Smooth muscle cell (in vitro differentiated cells): ENCODE measurements around the gene TNC. TPM values are rescaled to one million over a fixed set of nuclear protein-coding genes. Genes with fewer than 3 reads are reported as not detected.

ENCODE experiments used
- DNase-seq: peaks from one replicate; lab custom pipeline; 2025; ENCODE audit not compliant: unreplicated experiment; lab: John Stamatoyannopoulos, UW
- H2AFZ ChIP-seq: fragments of 200-600 bp; sonication (generic); 2 replicates; pipeline ENCODE4 v1.6.0; 2016; ENCODE audit warnings: antibody characterized with exemption, low read depth, mild to moderate bottlenecking
- H3F3A ChIP-seq: fragments of 200-600 bp; sonication (generic); 2 replicates; pipeline ENCODE4 v1.6.0; 2017; ENCODE audit warnings: antibody characterized with exemption, low read depth
- H3K27ac ChIP-seq: fragments of 200-600 bp; sonication (generic); 2 replicates; pipeline ENCODE4 v1.5.1; 2016; ENCODE audit warnings: low read depth, mild to moderate bottlenecking
- H3K27me3 ChIP-seq: fragments of 200-600 bp; sonication (generic); 2 replicates; pipeline ENCODE4 v1.6.1; 2016; ENCODE audit warnings: low read depth, mild to moderate bottlenecking
- H3K36me3 ChIP-seq: fragments of 200-600 bp; sonication (generic); 2 replicates; pipeline ENCODE4 v1.5.1; 2016; ENCODE audit warnings: low read depth
- H3K4me1 ChIP-seq: fragments of 200-600 bp; sonication (generic); 2 replicates; pipeline ENCODE4 v1.5.1; 2016; ENCODE audit warnings: low read depth
- H3K4me2 ChIP-seq: fragments of 200-600 bp; sonication (generic); 2 replicates; pipeline ENCODE4 v1.6.0; 2016; ENCODE audit warnings: mild to moderate bottlenecking
- H3K4me3 ChIP-seq: fragments of 200-600 bp; sonication (generic); 2 replicates; pipeline ENCODE4 v1.5.1; 2016; ENCODE audit warnings: mild to moderate bottlenecking
- H3K79me2 ChIP-seq: fragments of 200-600 bp; sonication (generic); 2 replicates; pipeline ENCODE4 v1.6.0; 2016; ENCODE audit warnings: low read depth, mild to moderate bottlenecking
- H3K9ac ChIP-seq: fragments of 200-600 bp; sonication (generic); 2 replicates; pipeline ENCODE4 v1.6.0; 2016; ENCODE audit warnings: low read depth
- H3K9me3 ChIP-seq: fragments of 200-600 bp; sonication (generic); replicated peaks from 2 replicates; pipeline ENCODE4 v1.5.1; 2016; ENCODE audit warnings: low read depth
- H4K20me1 ChIP-seq: fragments of 200-600 bp; sonication (generic); 2 replicates; pipeline ENCODE4 v1.6.0; 2016; ENCODE audit warnings: low read depth
- WGBS: methylation state at CpG from one replicate; pipeline ENCODE4 v1.1.7; 2016; ENCODE audit warnings: low lambda C conversion rate; 5-methylcytosine and 5-hydroxymethylcytosine counted together
- polyA plus RNA-seq: library from polyadenylated mRNA; unstranded; fragments of >200 nt; fragmentation: Nextera tagmentation; extraction: Ambion mirVana; gene quantifications from 2 replicates; pipeline ENCODE4 v1.2.1, GENCODE V29; 2016
- total RNA-seq: library from RNA; depleted of rRNA; stranded (reverse); fragments of >200 nt; gene quantifications from 2 replicates; pipeline ENCODE4 v1.2.3, GENCODE V29; 2014
- TF ChIP-seq, protein P1 (sequence below): fragments of 200-600 bp; sonication (generic); IDR thresholded peaks from 2 replicates; pipeline ENCODE4 v1.5.1; 2017; ENCODE audit warnings: borderline replicate concordance, mild to moderate bottlenecking, antibody characterized with exemption; ENCODE audit not compliant: insufficient read depth, poor library complexity, severe bottlenecking

Gene TNC
- total and polyA plus RNA-seq, 2 experiments from 2014 or later = 567 to 581 TPM

DNA sequence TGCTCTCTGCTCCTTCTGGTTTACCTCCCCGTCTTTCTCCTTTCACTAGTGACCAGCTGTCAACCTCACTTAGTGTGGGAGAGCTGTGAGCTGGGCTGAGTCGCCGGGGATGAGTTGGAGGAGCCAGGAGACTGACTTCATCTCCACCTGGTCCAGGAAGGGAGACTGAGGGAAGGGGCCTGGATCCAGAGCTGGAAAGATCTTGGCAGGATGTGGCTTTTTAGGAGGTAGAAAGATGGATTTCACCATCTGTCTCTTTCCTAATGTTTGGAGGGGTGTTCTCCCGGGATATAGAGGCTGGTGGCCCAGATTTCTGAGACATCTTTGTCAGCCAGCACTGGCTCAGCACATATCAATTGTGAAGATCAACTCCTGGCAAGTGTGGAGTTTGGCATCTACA is 37.1 kb upstream of the TNC start:
- DNase-seq = no peak
- TF ChIP-seq, protein P1, sequence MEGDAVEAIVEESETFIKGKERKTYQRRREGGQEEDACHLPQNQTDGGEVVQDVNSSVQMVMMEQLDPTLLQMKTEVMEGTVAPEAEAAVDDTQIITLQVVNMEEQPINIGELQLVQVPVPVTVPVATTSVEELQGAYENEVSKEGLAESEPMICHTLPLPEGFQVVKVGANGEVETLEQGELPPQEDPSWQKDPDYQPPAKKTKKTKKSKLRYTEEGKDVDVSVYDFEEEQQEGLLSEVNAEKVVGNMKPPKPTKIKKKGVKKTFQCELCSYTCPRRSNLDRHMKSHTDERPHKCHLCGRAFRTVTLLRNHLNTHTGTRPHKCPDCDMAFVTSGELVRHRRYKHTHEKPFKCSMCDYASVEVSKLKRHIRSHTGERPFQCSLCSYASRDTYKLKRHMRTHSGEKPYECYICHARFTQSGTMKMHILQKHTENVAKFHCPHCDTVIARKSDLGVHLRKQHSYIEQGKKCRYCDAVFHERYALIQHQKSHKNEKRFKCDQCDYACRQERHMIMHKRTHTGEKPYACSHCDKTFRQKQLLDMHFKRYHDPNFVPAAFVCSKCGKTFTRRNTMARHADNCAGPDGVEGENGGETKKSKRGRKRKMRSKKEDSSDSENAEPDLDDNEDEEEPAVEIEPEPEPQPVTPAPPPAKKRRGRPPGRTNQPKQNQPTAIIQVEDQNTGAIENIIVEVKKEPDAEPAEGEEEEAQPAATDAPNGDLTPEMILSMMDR = no peak
- no peak overlapping the region for H3K4me2 ChIP-seq
- H3K36me3 ChIP-seq = no peaks in the 10 kb centered on the region
- no peak overlapping the region for H2AFZ ChIP-seq
- H4K20me1 ChIP-seq = no peaks in the 10 kb centered on the region
- H3K9ac ChIP-seq = no peak overlapping the region
- WGBS = 85% methylated on average over 4 of the region's 4 CpGs
- no peaks in the 10 kb centered on the region for H3K4me1 ChIP-seq
- H3K4me3 ChIP-seq = no peak overlapping the region
- peaks cover 27% of the 10 kb centered on the region for H3F3A ChIP-seq
- H3K9me3 ChIP-seq = no peaks in the 10 kb centered on the region
- no peaks in the 10 kb centered on the region for H3K79me2 ChIP-seq
- H3K27ac ChIP-seq = no peak overlapping the region
- H3K27me3 ChIP-seq = no peaks in the 10 kb centered on the region

GRCh38 chr9:115154617-115155016 is 36.7 kb upstream of the TNC start:
- TF ChIP-seq, protein P1 = no peak
- DNase-seq = no peak
- no peak overlapping the region for H3K27ac ChIP-seq
- no peaks in the 10 kb centered on the region for H4K20me1 ChIP-seq
- H2AFZ ChIP-seq = no peak overlapping the region
- H3K4me2 ChIP-seq = no peak overlapping the region
- no peak overlapping the region for H3K4me3 ChIP-seq
- H3K27me3 ChIP-seq = no peaks in the 10 kb centered on the region
- no peak overlapping the region for H3K9ac ChIP-seq
- H3K4me1 ChIP-seq = no peaks in the 10 kb centered on the region
- H3K9me3 ChIP-seq = no peaks in the 10 kb centered on the region
- no peaks in the 10 kb centered on the region for H3K79me2 ChIP-seq
- H3F3A ChIP-seq = peaks cover 27% of the 10 kb centered on the region
- H3K36me3 ChIP-seq = no peaks in the 10 kb centered on the region

GRCh38 chr9:115152281-115152820 is 34.4 kb upstream of the TNC start:
- no peak for DNase-seq
- Histone ChIP-seq H3K9ac (no peak overlapping the region), H3K36me3 (no peaks in the 10 kb centered on the region), H2AFZ (no peak overlapping the region), H3K9me3 (no peaks in the 10 kb centered on the region), H3F3A (peaks cover 11% of the 10 kb centered on the region), H3K4me2 (no peak overlapping the region), H4K20me1 (no peaks in the 10 kb centered on the region), H3K27me3 (no peaks in the 10 kb centered on the region), H3K4me1 (no peaks in the 10 kb centered on the region), H3K27ac (no peak overlapping the region), H3K79me2 (no peaks in the 10 kb centered on the region), H3K4me3 (no peak overlapping the region)
- TF ChIP-seq, protein P1 = no peak
- WGBS = 78% methylated on average over 3 of the region's 3 CpGs

- TF ChIP-seq, protein P1 = no peak
- no peak overlapping the region for H3K4me3 ChIP-seq
- H3K4me2 ChIP-seq = no peak overlapping the region
- H3K4me1 ChIP-seq = peaks cover 4% of the 10 kb centered on the region
- no peaks in the 10 kb centered on the region for H3K79me2 ChIP-seq
- no peak for DNase-seq
- no peaks in the 10 kb centered on the region for H4K20me1 ChIP-seq
- H3K9me3 ChIP-seq = no peaks in the 10 kb centered on the region
- no peaks in the 10 kb centered on the region for H3K27me3 ChIP-seq
- WGBS = 98% methylated on average over 3 of the region's 3 CpGs
- H3K9ac ChIP-seq = no peak overlapping the region
- no peak overlapping the region for H2AFZ ChIP-seq
- peaks cover 19% of the 10 kb centered on the region for H3F3A ChIP-seq
- H3K27ac ChIP-seq = no peak overlapping the region
- no peaks in the 10 kb centered on the region for H3K36me3 ChIP-seq
These were observed 30.8 kb upstream of the TNC start for GRCh38 chr9:115148721-115149120.
